Mesenteric fat pad (tissue), 1 donor: ENCODE data around the gene PCDHA7. TPM values are rescaled to one million over a fixed set of nuclear protein-coding genes. Genes with fewer than 3 reads are reported as not detected.
"Not testable (repeated sequence)": the region's sequence is repeated elsewhere in the genome, so short reads cannot be mapped to it uniquely, and the experiment has no call there.

ENCODE experiments used
- DNase-seq: peaks from one replicate; pipeline ENCODE4 v3.0.0-alpha.2; 2020; ENCODE audit warnings: low spot score
- total RNA-seq: library from RNA; stranded (reverse); fragmentation: NEBNext Ultra II Directional; extraction: Animal tissue kit (Norgen Biotek cat#: 25700); gene quantifications from one replicate; pipeline ENCODE4 v1.2.1, GENCODE V29; 2021
- donor health status: DM: yes; HTN: yes; CAD: no.

PCDHA7 gene
- total RNA-seq, 1 donor from 2014 or later, result 0.22 TPM

DNA sequence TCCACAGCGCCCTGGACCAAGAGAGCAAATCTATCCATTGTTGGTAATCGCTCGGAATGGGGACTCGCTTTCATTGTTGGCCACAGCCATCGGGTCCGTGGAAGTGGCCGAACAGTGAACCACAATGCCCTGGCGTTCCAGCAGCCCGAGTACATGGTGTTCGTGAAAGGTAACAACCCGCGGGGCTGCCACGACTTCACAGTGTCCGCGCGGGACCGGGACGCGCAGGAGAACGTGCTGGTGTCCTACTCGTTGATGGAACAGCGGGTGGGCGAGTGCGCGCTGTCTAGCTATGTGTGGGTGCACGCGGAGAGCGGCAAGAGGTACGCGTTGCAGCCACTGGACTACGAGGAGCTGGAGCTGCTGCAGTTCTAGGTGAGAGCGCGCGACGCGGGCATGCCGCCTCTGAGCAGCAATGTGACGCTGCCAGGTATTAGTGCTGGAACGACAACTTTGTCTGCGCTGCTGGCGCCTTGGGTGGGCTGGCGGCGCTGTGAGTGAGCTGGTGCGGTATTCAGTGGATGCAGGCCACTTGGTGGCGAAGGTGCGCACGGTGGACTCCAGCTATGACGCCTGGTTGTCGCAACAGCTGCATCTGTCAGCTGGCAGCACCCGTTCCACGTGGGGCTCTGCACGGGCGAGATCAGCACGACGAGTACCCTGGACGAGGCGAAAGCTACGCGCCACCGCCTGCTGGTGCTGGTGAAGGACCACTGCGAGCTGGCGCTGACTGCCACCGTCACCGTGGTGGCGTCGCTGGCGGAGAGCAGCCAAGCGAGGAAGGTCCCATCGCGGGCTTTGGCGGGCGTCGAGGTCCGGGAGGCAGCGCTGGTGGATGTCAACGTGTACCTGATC is 28.6 kb downstream of the PCDHA7 start:
- no peak for DNase-seq

DNA sequence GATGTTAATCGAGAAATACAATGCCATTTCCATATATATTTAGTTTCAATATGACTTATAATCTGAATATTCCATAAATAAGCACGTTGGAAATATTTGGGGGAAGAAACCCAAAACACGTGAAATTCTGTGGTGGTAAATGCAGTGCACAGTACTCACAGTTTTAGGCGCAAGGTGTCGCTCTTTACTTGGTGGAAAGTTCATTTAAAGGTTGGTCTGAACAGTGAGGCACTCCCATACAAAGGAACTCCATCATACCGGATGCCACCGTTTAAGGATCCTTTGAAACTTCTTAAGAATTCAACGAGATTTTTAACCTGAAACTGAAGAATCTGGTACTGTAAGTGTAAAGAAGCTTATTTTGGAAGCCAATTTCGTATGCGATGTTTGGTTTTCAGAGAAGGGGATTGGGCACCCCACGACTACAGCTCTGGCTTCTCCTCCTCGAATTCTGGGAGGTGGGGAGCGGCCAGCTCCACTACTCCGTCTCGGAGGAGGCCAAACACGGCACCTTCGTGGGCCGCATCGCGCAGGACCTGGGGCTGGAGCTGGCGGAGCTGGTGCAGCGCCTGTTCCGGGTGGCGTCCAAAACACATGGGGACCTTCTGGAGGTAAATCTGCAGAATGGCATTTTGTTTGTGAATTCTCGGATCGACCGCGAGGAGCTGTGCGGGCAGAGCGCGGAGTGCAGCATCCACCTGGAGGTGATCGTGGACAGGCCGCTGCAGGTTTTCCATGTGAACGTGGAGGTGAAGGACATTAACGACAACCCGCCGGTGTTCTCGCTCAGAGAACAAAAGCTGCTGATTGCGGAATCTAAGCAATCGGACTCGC is 34.9 kb downstream of the PCDHA7 start, which contains the start of gene PCDHA11:
Gene PCDHA11 (plus strand): TSS at position 237 of the 834 bp plus-strand sequence. CDS start 147 bp downstream, at position 384.
- DNase-seq, result no peak

DNA sequence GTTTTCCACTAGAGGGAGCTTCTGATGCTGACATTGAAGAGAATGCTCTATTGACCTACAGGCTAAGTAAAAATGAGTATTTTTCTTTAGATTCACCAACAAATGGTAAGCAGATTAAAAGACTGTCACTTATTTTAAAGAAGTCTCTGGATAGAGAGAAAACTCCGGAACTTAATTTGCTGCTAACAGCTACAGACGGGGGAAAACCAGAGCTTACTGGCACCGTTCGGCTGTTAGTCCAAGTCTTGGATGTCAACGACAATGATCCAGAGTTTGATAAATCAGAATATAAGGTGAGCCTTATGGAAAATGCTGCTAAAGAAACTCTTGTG is 35.5 kb downstream of the PCDHA7 start:
- DNase-seq, result no peak

DNA sequence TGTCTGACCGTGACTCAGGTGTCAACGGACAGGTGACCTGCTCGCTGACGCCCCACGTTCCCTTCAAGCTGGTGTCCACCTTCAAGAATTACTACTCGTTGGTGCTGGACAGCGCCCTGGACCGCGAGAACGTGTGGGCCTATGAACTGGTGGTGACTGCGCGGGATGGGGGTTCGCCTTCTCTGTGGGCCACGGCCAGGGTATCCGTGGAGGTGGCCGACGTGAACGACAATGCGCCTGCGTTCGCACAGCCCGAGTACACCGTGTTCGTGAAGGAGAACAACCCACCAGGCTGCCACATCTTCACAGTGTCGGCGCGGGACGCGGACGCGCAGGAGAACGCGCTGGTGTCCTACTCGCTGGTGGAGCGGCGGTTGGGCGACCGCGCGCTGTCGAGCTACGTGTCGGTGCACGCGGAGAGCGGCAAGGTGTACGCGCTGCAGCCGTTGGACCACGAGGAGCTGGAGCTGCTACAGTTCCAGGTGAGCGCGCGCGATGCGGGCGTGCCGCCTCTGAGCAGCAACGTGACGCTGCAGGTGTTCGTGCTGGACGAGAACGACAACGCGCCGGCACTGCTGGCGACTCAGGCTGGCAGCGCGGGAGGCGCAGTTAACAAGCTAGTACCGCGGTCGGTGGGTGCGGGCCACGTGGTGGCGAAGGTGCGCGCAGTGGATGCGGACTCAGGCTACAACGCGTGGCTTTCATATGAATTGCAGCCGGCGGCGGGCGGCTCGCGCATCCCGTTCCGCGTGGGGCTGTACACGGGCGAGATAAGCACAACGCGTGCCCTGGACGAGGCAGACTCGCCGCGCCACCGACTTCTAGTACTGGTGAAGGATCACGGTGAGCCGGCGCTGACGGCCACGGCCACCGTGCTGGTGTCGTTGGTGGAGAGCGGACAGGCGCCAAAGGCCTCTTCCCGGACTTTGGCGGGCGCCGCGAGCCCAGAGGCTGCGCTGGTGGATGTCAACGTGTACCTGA is 36.4 kb downstream of the PCDHA7 start:
- no peak for DNase-seq

DNA sequence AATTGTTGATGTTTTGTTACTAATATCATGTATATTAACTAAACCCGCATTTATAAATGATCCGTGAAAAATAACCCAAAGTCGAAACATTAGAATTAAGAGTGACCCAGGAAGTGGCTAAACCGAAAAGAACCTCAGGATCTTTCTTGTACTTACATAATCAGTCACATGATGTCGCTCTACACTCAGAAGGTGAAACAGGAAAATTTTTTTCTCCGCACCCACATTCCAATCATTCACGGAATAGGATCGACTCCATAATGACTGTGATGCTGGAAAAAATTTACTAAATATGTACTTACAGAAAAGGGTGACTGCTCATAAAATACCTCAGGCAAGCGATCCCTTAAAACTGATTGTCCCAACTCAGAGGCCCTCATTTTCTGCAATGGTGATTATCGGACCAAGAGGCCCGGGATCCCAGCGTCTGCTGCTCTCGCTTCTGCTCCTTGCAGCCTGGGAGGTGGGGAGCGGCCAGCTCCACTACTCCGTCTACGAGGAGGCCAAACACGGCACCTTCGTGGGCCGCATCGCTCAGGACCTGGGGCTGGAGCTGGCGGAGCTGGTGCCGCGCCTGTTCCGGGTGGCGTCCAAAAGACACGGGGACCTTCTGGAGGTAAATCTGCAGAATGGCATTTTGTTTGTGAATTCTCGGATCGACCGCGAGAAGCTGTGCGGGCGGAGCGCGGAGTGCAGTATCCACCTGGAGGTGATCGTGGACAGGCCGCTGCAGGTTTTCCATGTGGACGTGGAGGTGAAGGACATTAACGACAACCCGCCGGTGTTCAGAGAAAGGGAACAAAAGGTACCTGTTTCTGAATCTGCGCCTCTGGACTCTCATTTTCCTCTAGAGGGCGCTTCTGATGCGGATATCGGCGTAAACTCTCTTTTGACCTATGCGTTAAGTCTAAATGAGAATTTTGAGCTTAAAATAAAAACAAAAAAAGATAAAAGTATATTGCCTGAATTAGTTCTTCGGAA is 41.3 kb downstream of the PCDHA7 start, which contains the start of gene PCDHA12:
Gene PCDHA12 (plus strand): TSS at position 224 of the 981 bp plus-strand sequence. CDS start 165 bp downstream, at position 389.
- no peak for DNase-seq

DNA sequence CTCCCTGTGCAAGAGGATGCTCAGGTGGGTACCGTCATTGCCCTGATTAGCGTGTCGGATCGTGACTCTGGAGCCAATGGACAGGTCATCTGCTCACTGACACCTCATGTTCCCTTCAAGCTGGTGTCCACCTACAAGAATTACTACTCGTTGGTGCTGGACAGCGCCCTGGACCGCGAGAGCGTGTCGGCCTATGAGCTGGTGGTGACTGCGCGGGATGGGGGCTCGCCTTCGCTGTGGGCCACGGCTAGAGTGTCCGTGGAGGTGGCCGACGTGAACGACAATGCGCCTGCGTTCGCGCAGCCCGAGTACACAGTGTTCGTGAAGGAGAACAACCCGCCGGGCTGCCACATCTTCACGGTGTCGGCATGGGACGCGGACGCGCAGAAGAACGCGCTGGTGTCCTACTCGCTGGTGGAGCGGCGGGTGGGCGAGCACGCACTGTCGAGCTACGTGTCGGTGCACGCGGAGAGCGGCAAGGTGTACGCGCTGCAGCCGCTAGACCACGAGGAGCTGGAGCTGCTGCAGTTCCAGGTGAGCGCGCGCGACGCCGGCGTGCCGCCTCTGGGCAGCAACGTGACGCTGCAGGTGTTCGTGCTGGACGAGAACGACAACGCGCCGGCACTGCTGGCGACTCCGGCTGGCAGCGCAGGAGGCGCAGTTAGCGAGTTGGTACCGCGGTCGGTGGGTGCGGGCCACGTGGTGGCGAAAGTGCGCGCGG is 42.6 kb downstream of the PCDHA7 start:
- not testable (repeated sequence) for DNase-seq

DNA sequence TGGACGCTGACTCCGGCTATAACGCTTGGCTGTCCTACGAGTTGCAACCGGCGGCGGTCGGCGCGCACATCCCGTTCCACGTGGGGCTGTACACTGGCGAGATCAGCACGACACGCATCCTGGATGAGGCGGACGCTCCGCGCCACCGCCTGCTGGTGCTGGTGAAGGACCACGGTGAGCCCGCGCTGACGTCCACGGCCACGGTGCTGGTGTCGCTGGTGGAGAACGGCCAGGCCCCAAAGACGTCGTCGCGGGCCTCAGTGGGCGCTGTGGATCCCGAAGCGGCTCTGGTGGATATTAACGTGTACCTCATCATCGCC is 43.2 kb downstream of the PCDHA7 start:
- DNase-seq, result no peak

DNA sequence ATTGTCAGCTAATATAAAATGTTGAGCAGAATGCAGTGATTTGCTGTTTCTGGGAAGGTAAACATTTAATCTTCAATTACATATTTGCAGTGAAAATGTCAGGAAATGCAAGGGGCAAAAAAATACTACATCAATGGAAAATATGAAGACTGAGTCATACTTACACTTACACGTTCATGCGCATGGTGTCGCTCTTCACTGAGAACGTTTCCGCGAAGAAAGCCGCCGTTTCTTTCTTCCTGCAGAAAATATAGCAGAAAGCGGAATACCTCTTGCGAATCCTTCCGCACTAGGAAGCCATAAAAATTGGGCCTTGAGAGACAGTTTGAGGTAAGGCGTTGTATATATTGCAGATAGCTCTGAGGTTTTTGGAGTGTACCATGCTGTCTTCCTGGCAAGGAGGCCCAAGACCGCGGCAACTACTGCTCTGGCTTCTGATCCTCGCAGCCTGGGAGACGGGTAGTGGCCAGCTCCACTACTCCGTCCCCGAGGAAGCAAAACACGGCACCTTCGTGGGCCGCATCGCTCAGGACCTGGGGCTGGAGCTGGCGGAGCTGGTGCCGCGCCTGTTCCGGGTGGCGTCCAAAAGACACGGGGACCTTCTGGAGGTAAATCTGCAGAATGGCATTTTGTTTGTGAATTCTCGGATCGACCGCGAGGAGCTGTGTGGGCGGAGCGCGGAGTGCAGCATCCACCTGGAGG is 48.0 kb downstream of the PCDHA7 start, which contains the start of gene PCDHA13:
Gene PCDHA13 (plus strand): TSS at position 236 of the 702 bp plus-strand sequence. CDS start 145 bp downstream, at position 381.
- DNase-seq, result no peak

DNA sequence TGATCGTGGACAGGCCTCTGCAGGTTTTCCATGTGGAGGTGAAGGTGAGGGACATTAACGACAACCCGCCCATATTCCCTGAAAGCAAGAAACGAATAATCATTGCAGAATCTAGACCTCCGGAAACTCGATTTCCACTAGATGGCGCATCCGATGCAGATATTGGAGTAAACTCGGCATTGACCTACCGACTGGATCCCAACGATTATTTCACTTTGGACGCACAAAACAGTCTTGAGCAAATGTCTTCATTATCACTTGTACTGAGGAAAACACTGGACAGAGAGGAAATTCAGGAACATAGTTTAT is 48.5 kb downstream of the PCDHA7 start:
- no peak for DNase-seq

DNA sequence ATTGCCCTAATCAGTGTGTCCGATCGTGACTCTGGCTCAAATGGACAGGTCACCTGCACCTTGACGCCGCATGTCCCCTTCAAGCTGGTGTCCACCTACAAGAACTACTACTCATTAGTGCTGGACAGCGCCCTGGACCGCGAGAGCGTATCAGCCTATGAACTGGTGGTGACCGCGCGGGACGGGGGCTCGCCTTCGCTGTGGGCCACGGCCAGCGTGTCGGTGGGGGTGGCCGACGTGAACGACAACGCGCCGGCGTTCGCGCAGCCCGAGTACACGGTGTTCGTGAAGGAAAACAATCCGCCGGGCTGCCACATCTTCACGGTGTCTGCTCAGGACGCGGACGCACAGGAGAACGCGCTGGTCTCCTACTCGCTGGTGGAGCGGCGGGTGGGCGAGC is 49.3 kb downstream of the PCDHA7 start:
- no peak for DNase-seq

DNA sequence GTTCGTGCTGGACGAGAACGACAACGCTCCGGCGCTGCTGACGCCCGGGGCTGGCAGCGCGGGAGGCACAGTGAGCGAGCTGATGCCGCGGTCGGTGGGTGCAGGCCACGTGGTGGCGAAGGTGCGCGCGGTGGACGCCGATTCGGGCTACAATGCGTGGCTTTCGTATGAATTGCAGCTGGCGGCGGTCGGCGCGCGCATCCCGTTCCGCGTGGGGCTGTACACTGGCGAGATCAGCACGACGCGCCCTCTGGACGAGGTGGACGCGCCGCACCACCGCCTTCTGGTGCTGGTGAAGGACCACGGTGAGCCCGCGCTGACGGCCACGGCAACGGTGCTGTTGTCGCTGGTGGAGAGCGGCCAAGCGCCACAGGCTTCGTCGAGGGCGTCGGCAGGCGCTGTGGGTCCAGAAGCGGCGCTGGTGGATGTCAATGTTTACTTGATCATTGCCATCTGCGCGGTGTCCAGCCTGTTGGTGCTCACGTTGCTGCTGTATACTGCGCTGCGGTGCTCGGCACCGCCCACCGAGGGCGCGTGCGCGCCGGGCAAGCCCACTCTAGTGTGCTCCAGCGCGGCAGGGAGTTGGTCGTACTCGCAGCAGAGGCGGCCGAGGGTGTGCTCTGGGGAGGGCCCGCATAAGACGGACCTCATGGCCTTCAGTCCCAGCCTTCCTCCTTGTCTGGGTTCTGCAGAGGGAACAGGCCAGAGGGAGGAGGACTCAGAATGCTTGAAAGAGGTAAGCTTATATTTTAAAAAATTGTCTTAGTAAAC is 50.0 kb downstream of the PCDHA7 start:
- DNase-seq, result no peak

Other genes with a start within 250 kb of the PCDHA7 start
- 224 TPM for gene CD14, start 201.1 kb upstream of the PCDHA7 start, total RNA-seq
- gene TMCO6, start 194.8 kb upstream of the PCDHA7 start, total RNA-seq, result 9.6 TPM
- 57.3 TPM for gene NDUFA2, start 186.6 kb upstream of the PCDHA7 start, total RNA-seq
- gene IK, start 186.4 kb upstream of the PCDHA7 start, total RNA-seq, result 66.4 TPM
- gene WDR55, start 169.4 kb upstream of the PCDHA7 start, total RNA-seq, result 23.4 TPM
- 1.00 TPM for gene DND1, start 160.7 kb upstream of the PCDHA7 start, total RNA-seq
- gene HARS1, start 142.9 kb upstream of the PCDHA7 start, total RNA-seq, result 50.7 TPM
- gene HARS2, start 142.8 kb upstream of the PCDHA7 start, total RNA-seq, result 15.9 TPM
- 37.9 TPM for gene ZMAT2, start 133.8 kb upstream of the PCDHA7 start, total RNA-seq
- not detected for gene PCDHA1, start 48.1 kb upstream of the PCDHA7 start, total RNA-seq
- gene PCDHA2, start 39.4 kb upstream of the PCDHA7 start, total RNA-seq, result not detected
- gene PCDHA3, start 33.2 kb upstream of the PCDHA7 start, total RNA-seq, result 0.29 TPM
- gene PCDHA4, start 27.2 kb upstream of the PCDHA7 start, total RNA-seq, result 0.32 TPM
- gene PCDHA5, start 12.7 kb upstream of the PCDHA7 start, total RNA-seq, result 0.10 TPM
- gene PCDHA6, start 6.3 kb upstream of the PCDHA7 start, total RNA-seq, result 0.32 TPM
- 0.19 TPM for gene PCDHA8, start 6.9 kb downstream of the PCDHA7 start, total RNA-seq
- 0.22 TPM for gene PCDHA9, start 14.1 kb downstream of the PCDHA7 start, total RNA-seq
- 1.8 TPM for gene PCDHA10, start 21.6 kb downstream of the PCDHA7 start, total RNA-seq
- gene PCDHA11, start 34.7 kb downstream of the PCDHA7 start, total RNA-seq, result 0.26 TPM
- 0.29 TPM for gene PCDHA12, start 41.0 kb downstream of the PCDHA7 start, total RNA-seq
- gene PCDHA13, start 47.9 kb downstream of the PCDHA7 start, total RNA-seq, result 0.58 TPM
- gene PCDHAC1, start 92.0 kb downstream of the PCDHA7 start, total RNA-seq, result 0.61 TPM
- gene PCDHAC2, start 132.2 kb downstream of the PCDHA7 start, total RNA-seq, result 1.1 TPM
- not detected for gene PCDHB1, start 217.1 kb downstream of the PCDHA7 start, total RNA-seq